Measurements from ENCODE around the gene CTNNB1. TPM values are rescaled to one million over a fixed set of nuclear protein-coding genes. Genes with fewer than 3 reads are reported as not detected.
A peak's percentile ranks its signal among the peaks of the same experiment; 100 is the strongest.

The CTNNB1 gene
- total RNA-seq, 1 donor = 1,165 TPM

- Histone ChIP-seq H3K4me3 (ENCODE audit: insufficient read depth, low read length) (no peak overlapping the region), H3K4me1 (ENCODE audit: insufficient read depth, low read length) (peaks cover 27% of the 10 kb centered on the region), H3K9me3 (ENCODE audit: low read depth, low read length) (no peaks in the 10 kb centered on the region), H3K27ac (ENCODE audit: low read depth, low read length) (peak overlapping the region; percentile 59), H3K36me3 (ENCODE audit: insufficient read depth, low read length) (no peaks in the 10 kb centered on the region), H4K20me1 (ENCODE audit: insufficient read depth, low read length) (no peaks in the 10 kb centered on the region), H3K79me2 (ENCODE audit: insufficient read depth, low read length) (no peaks in the 10 kb centered on the region), H3K27me3 (ENCODE audit: insufficient read depth, low read length) (no peaks in the 10 kb centered on the region), H2AFZ (ENCODE audit: low read length) (peak overlapping the region; percentile 33), H3K4me2 (ENCODE audit: insufficient read depth, low read length) (peak overlapping the region; percentile 60)
- no peak for TF ChIP-seq CTCF (IDR thresholded peaks at IDR 0.05; ENCODE audit: extremely low read depth, low read depth, low read length)
- peak; percentile 94 for DNase-seq (ENCODE audit: insufficient read length, low spot score, missing footprints)
Measured at GRCh38 chr3:41267975-41268640, 68.8 kb downstream of the CTNNB1 start.

DNA sequence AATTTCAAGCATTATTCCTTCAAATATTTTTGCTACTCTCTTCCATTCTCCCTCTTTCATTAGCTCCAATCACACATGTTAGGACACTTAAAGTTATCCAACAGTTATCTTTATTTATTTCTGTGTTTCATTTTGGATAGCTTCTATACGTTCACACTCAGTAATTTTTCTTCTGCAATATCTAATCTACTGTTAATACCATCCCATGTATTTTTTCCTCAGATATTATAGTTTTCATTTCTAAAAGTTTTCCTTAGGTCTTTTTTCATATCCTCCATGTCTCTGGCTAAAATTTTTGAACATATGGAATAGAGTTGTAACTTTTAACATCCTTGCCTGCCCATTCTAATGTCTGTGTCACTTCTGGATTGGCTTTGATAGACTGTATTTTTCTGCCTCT is 73.4 kb downstream of the CTNNB1 start:
- no peaks in the 10 kb centered on the region for H3K79me2 ChIP-seq (ENCODE audit: insufficient read depth, low read length)
- TF ChIP-seq CTCF (IDR thresholded peaks at IDR 0.05; ENCODE audit: extremely low read depth, low read depth, low read length) = no peak
- H3K36me3 ChIP-seq (ENCODE audit: insufficient read depth, low read length) = no peaks in the 10 kb centered on the region
- DNase-seq (ENCODE audit: insufficient read length, low spot score, missing footprints) = no peak
- H3K4me3 ChIP-seq (ENCODE audit: insufficient read depth, low read length) = no peak overlapping the region
- no peaks in the 10 kb centered on the region for H4K20me1 ChIP-seq (ENCODE audit: insufficient read depth, low read length)
- H2AFZ ChIP-seq (ENCODE audit: low read length) = no peak overlapping the region
- no peaks in the 10 kb centered on the region for H3K27me3 ChIP-seq (ENCODE audit: insufficient read depth, low read length)
- H3K4me1 ChIP-seq (ENCODE audit: insufficient read depth, low read length) = peaks cover 17% of the 10 kb centered on the region
- no peaks in the 10 kb centered on the region for H3K9me3 ChIP-seq (ENCODE audit: low read depth, low read length)
- H3K27ac ChIP-seq (ENCODE audit: low read depth, low read length) = no peak overlapping the region
- H3K4me2 ChIP-seq (ENCODE audit: insufficient read depth, low read length) = no peak overlapping the region

GRCh38 chr3:41274944-41275668 is 75.8 kb downstream of the CTNNB1 start:
- no peak overlapping the region for H3K4me2 ChIP-seq (ENCODE audit: insufficient read depth, low read length)
- H3K36me3 ChIP-seq (ENCODE audit: insufficient read depth, low read length) = no peaks in the 10 kb centered on the region
- H2AFZ ChIP-seq (ENCODE audit: low read length) = no peak overlapping the region
- no peak for TF ChIP-seq CTCF (IDR thresholded peaks at IDR 0.05; ENCODE audit: extremely low read depth, low read depth, low read length)
- H3K4me3 ChIP-seq (ENCODE audit: insufficient read depth, low read length) = no peak overlapping the region
- H3K27ac ChIP-seq (ENCODE audit: low read depth, low read length) = no peak overlapping the region
- no peaks in the 10 kb centered on the region for H3K79me2 ChIP-seq (ENCODE audit: insufficient read depth, low read length)
- H4K20me1 ChIP-seq (ENCODE audit: insufficient read depth, low read length) = no peaks in the 10 kb centered on the region
- peaks cover 10% of the 10 kb centered on the region for H3K4me1 ChIP-seq (ENCODE audit: insufficient read depth, low read length)
- no peaks in the 10 kb centered on the region for H3K27me3 ChIP-seq (ENCODE audit: insufficient read depth, low read length)
- H3K9me3 ChIP-seq (ENCODE audit: low read depth, low read length) = no peaks in the 10 kb centered on the region
- peak; percentile 89 for DNase-seq (ENCODE audit: insufficient read length, low spot score, missing footprints)

GRCh38 chr3:41276191-41276590 is 76.9 kb downstream of the CTNNB1 start:
- Histone ChIP-seq H3K9me3 (ENCODE audit: low read depth, low read length) (no peaks in the 10 kb centered on the region), H3K27ac (ENCODE audit: low read depth, low read length) (no peak overlapping the region), H3K27me3 (ENCODE audit: insufficient read depth, low read length) (no peaks in the 10 kb centered on the region), H3K4me3 (ENCODE audit: insufficient read depth, low read length) (no peak overlapping the region), H2AFZ (ENCODE audit: low read length) (no peak overlapping the region), H3K36me3 (ENCODE audit: insufficient read depth, low read length) (no peaks in the 10 kb centered on the region), H4K20me1 (ENCODE audit: insufficient read depth, low read length) (no peaks in the 10 kb centered on the region), H3K79me2 (ENCODE audit: insufficient read depth, low read length) (no peaks in the 10 kb centered on the region), H3K4me1 (ENCODE audit: insufficient read depth, low read length) (peaks cover 10% of the 10 kb centered on the region), H3K4me2 (ENCODE audit: insufficient read depth, low read length) (no peak overlapping the region)
- no peak for TF ChIP-seq CTCF (IDR thresholded peaks at IDR 0.05; ENCODE audit: extremely low read depth, low read depth, low read length)
- DNase-seq (ENCODE audit: insufficient read length, low spot score, missing footprints) = no peak
